Calu3 (cell line): ENCODE data around the gene NCK2. TPM values are rescaled to one million over a fixed set of nuclear protein-coding genes. Genes with fewer than 3 reads are reported as not detected.

Experiments
- BruUV-seq: library from RNA; stranded (reverse); fragments of 400-500 nt; replicated peaks from 2 replicates; lab custom pipeline; 2021; lab: Mats Ljungman, UMichigan
- CTCF ChIA-PET: fragments of 300-600 bp; sonication (Branson Sonifier 250); formaldehyde crosslinking; loops from one replicate; lab custom pipeline; 2022; ENCODE audit warnings: antibody characterized with exemption; lab: Charles Lee
- DNase-seq: peaks from one replicate; pipeline ENCODE4 v3.0.0; 2022
- H3K27ac Mint-ChIP-seq: one replicate; pipeline ENCODE4 v1.8.0; 2022; ENCODE audit warnings: mixed read lengths; ENCODE audit not compliant: unreplicated experiment
- H3K27me3 Mint-ChIP-seq: one replicate; pipeline ENCODE4 v1.8.0; 2022; ENCODE audit warnings: mixed read lengths; ENCODE audit not compliant: unreplicated experiment
- H3K36me3 Mint-ChIP-seq: one replicate; pipeline ENCODE4 v1.8.0; 2022; ENCODE audit warnings: mild to moderate bottlenecking, moderate library complexity, mixed read lengths; ENCODE audit not compliant: insufficient read depth, unreplicated experiment
- H3K4me1 Mint-ChIP-seq: one replicate; pipeline ENCODE4 v1.8.0; 2022; ENCODE audit warnings: mild to moderate bottlenecking, low read depth, mixed read lengths; ENCODE audit not compliant: unreplicated experiment
- H3K4me3 Mint-ChIP-seq: one replicate; pipeline ENCODE4 v1.8.0; 2022; ENCODE audit warnings: mild to moderate bottlenecking, low read depth, moderate library complexity, mixed read lengths; ENCODE audit not compliant: unreplicated experiment
- H3K9me3 Mint-ChIP-seq: one replicate; pipeline ENCODE4 v1.8.0; 2022; ENCODE audit warnings: low read depth, mixed read lengths; ENCODE audit not compliant: unreplicated experiment
- intact Hi-C: fragments of 100-400 bp; cut with micrococcal nuclease; formaldehyde crosslinking; loops from one replicate; pipeline ENCODE4 v1.10.0; 2022; ENCODE audit not compliant: unreplicated experiment
- total RNA-seq: library from RNA; stranded (reverse); gene quantifications from 2 replicates; pipeline ENCODE4 v1.2.3, GENCODE V29; 2022
- TF ChIP-seq, protein P1 (sequence below): fragments of 200-600 bp; IDR thresholded peaks from one replicate; pipeline ENCODE4 v1.8.0; 2022; ENCODE audit warnings: antibody characterized with exemption; ENCODE audit not compliant: unreplicated experiment

The NCK2 gene
- total RNA-seq, 1 experiment from 2014 or later, result 88.6 TPM

DNA sequence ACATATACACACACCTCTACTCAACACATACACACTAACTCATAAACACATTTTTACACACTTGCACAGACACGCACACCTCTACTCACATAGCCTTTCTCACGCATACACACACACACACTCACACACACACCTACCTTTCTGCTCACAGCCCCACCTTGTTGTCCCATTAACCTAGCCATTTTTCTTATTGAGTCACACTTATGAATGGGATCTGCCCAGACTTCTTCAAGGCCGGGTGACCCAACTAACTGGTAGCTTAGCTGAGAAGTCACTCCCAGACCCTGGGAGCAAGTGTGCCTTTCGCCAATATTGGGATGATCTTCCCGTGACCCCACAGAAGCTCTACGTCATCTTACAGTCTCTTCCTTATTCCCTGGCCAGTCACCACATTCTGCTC lies 192.2 kb downstream of the NCK2 start:
- intact Hi-C loops, result no loop called here
- Mint-ChIP-seq H3K36me3 (no peaks in the 10 kb centered on the region), H3K27me3 (no peaks in the 10 kb centered on the region), H3K4me1 (no peaks in the 10 kb centered on the region), H3K4me3 (no peak overlapping the region), H3K9me3 (peaks cover 4% of the 10 kb centered on the region), H3K27ac (no peak overlapping the region)
- BruUV-seq, result no TSS peak
- no peak for DNase-seq
- TF ChIP-seq, protein P1, sequence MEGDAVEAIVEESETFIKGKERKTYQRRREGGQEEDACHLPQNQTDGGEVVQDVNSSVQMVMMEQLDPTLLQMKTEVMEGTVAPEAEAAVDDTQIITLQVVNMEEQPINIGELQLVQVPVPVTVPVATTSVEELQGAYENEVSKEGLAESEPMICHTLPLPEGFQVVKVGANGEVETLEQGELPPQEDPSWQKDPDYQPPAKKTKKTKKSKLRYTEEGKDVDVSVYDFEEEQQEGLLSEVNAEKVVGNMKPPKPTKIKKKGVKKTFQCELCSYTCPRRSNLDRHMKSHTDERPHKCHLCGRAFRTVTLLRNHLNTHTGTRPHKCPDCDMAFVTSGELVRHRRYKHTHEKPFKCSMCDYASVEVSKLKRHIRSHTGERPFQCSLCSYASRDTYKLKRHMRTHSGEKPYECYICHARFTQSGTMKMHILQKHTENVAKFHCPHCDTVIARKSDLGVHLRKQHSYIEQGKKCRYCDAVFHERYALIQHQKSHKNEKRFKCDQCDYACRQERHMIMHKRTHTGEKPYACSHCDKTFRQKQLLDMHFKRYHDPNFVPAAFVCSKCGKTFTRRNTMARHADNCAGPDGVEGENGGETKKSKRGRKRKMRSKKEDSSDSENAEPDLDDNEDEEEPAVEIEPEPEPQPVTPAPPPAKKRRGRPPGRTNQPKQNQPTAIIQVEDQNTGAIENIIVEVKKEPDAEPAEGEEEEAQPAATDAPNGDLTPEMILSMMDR, result no peak
- CTCF ChIA-PET, result interaction anchor here (0.7 to 0.9 kb wide), 2 partner anchors 9 to 10 kb away, joined by 3 read pairs; no protein-coding TSS in a partner anchor

GRCh38 chr2:105937498-105938097 lies 192.9 kb downstream of the NCK2 start:
- Mint-ChIP-seq H3K36me3 (no peaks in the 10 kb centered on the region), H3K27me3 (no peaks in the 10 kb centered on the region), H3K27ac (no peak overlapping the region), H3K4me1 (no peaks in the 10 kb centered on the region), H3K4me3 (no peak overlapping the region), H3K9me3 (peaks cover 4% of the 10 kb centered on the region)
- intact Hi-C loops, result no loop called here
- TF ChIP-seq, protein P1, result no peak
- no peak for DNase-seq
- BruUV-seq, result no TSS peak
- CTCF ChIA-PET, result interaction anchor here (0.7 to 0.9 kb wide), 2 partner anchors 10 to 11 kb away, joined by 3 read pairs; no protein-coding TSS in a partner anchor
